GM21367 (cell line): Measurements from ENCODE around the gene RIT1.

Source experiments
- ATAC-seq: cut with Tn5 transposase; IDR thresholded peaks from one replicate; pipeline ENCODE4 v1.9.1; 2021; ENCODE audit not compliant: unreplicated experiment

Gene RIT1

GRCh38 chr1:155859234-155859829 lies 51.8 kb downstream of the RIT1 start, which contains the start of gene SYT11:
Gene SYT11 (plus strand): TSS chr1:155859567. CDS start chr1:155859762, 195 bp downstream.
- ATAC-seq: peak; percentile 55

GRCh38 chr1:155858800-155859233 lies 52.3 kb downstream of the RIT1 start:
- ATAC-seq: peak; percentile 12

GRCh38 chr1:155856975-155857930 lies 53.9 kb downstream of the RIT1 start, which contains the start of gene GON4L:
Gene GON4L (minus strand): TSS chr1:155857214. CDS start chr1:155853780, 3,434 bp downstream.
- ATAC-seq: peak; percentile 38

GRCh38 chr1:155856257-155856974 lies 54.7 kb downstream of the RIT1 start:
- no peak for ATAC-seq

GRCh38 chr1:155850345-155850744 lies 60.8 kb downstream of the RIT1 start:
- ATAC-seq: no peak

GRCh38 chr1:155847823-155848529 lies 63.2 kb downstream of the RIT1 start:
- ATAC-seq: no peak
